Left ventricle myocardium inferior (tissue), 1 donor: ENCODE measurements around the gene CA14. TPM values are rescaled to one million over a fixed set of nuclear protein-coding genes. Genes with fewer than 3 reads are reported as not detected.

Experiments
- DNase-seq: peaks from one replicate; pipeline ENCODE4 v3.0.0-alpha.2; 2020
- H3K27ac ChIP-seq: fragments of 200-600 bp; replicated peaks from 2 replicates; pipeline ENCODE4 v1.8.0; 2021
- H3K27me3 ChIP-seq: fragments of 200-600 bp; 2 replicates; pipeline ENCODE4 v1.8.0; 2021; ENCODE audit warnings: low read depth
- H3K36me3 ChIP-seq: fragments of 200-600 bp; 2 replicates; pipeline ENCODE4 v1.8.0; 2021
- H3K4me1 ChIP-seq: fragments of 200-600 bp; 2 replicates; pipeline ENCODE4 v1.8.0; 2021
- H3K4me3 ChIP-seq: fragments of 200-600 bp; 2 replicates; pipeline ENCODE4 v1.8.0; 2021; ENCODE audit warnings: mild to moderate bottlenecking, moderate library complexity
- H3K9me3 ChIP-seq: fragments of 200-600 bp; replicated peaks from 2 replicates; pipeline ENCODE4 v1.8.0; 2021
- CTCF ChIP-seq: fragments of 200-600 bp; IDR thresholded peaks from 2 replicates; pipeline ENCODE4 v1.8.0; 2021; ENCODE audit warnings: antibody characterized with exemption, mild to moderate bottlenecking, borderline replicate concordance
- intact Hi-C: fragments of 100-400 bp; cut with micrococcal nuclease; formaldehyde crosslinking; loops from one replicate; pipeline ENCODE4 v1.11.0; 2022
- total RNA-seq: library from RNA; stranded (reverse); fragmentation: NEBNext Ultra II Directional; extraction: Animal tissue kit (Norgen Biotek cat#: 25700); gene quantifications from one replicate; pipeline ENCODE4 v1.2.1, GENCODE V29; 2021
- donor health status: DM: no; HTN: yes; CAD: no; lungs with severe emphysema.

CA14 gene
- total RNA-seq, 1 donor from 2014 or later: 3.1 TPM

- no peak for DNase-seq
- no peaks in the 10 kb centered on the region for H3K9me3 ChIP-seq
- intact Hi-C loops: no loop called here
- H3K27ac ChIP-seq: no peak overlapping the region
- H3K4me3 ChIP-seq: no peak overlapping the region
- TF ChIP-seq CTCF: no peak
- no peaks in the 10 kb centered on the region for H3K27me3 ChIP-seq
- H3K36me3 ChIP-seq: peaks cover 13% of the 10 kb centered on the region
- no peaks in the 10 kb centered on the region for H3K4me1 ChIP-seq
Measured at GRCh38 chr1:150311762-150312161, 54.2 kb downstream of the CA14 start.

Other genes starting within 250 kb of the CA14 start
- gene OTUD7B, start 247.0 kb upstream of the CA14 start, total RNA-seq: 23.8 TPM
- 54.4 TPM for gene VPS45, start 190.0 kb upstream of the CA14 start, total RNA-seq
- 49.4 TPM for gene PLEKHO1, start 107.9 kb upstream of the CA14 start, total RNA-seq
- gene ANP32E, start 21.7 kb upstream of the CA14 start, total RNA-seq: 29.3 TPM
- gene APH1A, start 11.2 kb downstream of the CA14 start, total RNA-seq: 49.3 TPM
- 9.0 TPM for gene C1orf54, start 15.0 kb downstream of the CA14 start, total RNA-seq
- gene CIART, start 24.8 kb downstream of the CA14 start, total RNA-seq: 8.7 TPM
- 72.5 TPM for gene MRPS21, start 36.1 kb downstream of the CA14 start, total RNA-seq
- 19.3 TPM for gene PRPF3, start 63.8 kb downstream of the CA14 start, total RNA-seq
- gene RPRD2, start 106.4 kb downstream of the CA14 start, total RNA-seq: 22.9 TPM
- gene TARS2, start 229.6 kb downstream of the CA14 start, total RNA-seq: 32.2 TPM